ENCODE data around the gene FOXP4. TPM values are rescaled to one million over a fixed set of nuclear protein-coding genes. Genes with fewer than 3 reads are reported as not detected.

FOXP4 gene
- total RNA-seq, 2 donors from 2014 or later: 15.7 to 21.0 TPM

GRCh38 chr6:41589636-41590622, 43.7 kb downstream of the FOXP4 start:
- Histone ChIP-seq H3K9me3 (no peaks in the 10 kb centered on the region), H3K27ac (no peak overlapping the region), H3K4me3 (no peak overlapping the region), H3K36me3 (peaks cover 51% of the 10 kb centered on the region), H3K27me3 (replicated peaks; ENCODE audit: insufficient read depth) (no peaks in the 10 kb centered on the region), H3K4me1 (ENCODE audit: control insufficient read depth in 1 of 2, low read depth in 2 of 2) (no peaks in the 10 kb centered on the region)
- no peak for TF ChIP-seq CTCF (IDR thresholded peaks at IDR 0.05)
- no peak for ATAC-seq (ENCODE audit: insufficient number of reproducible peaks, low FRiP score, low read depth)
- DNase-seq (ENCODE audit: low spot score): no peak

- Histone ChIP-seq H3K9me3 (no peaks in the 10 kb centered on the region), H3K36me3 (peaks cover 55% of the 10 kb centered on the region), H3K27ac (no peak overlapping the region), H3K4me1 (ENCODE audit: control insufficient read depth in 1 of 2, low read depth in 2 of 2) (no peaks in the 10 kb centered on the region), H3K4me3 (no peak overlapping the region), H3K27me3 (replicated peaks; ENCODE audit: insufficient read depth) (no peaks in the 10 kb centered on the region)
- TF ChIP-seq CTCF (IDR thresholded peaks at IDR 0.05): no peak
- no peak for DNase-seq (ENCODE audit: low spot score)
- no peak for ATAC-seq (ENCODE audit: insufficient number of reproducible peaks, low FRiP score, low read depth)
Observed at GRCh38 chr6:41591122-41591521, 44.9 kb downstream of the FOXP4 start.

- no peak for DNase-seq (ENCODE audit: low spot score)
- Histone ChIP-seq H3K4me1 (ENCODE audit: control insufficient read depth in 1 of 2, low read depth in 2 of 2) (no peaks in the 10 kb centered on the region), H3K9me3 (no peaks in the 10 kb centered on the region), H3K36me3 (peaks cover 60% of the 10 kb centered on the region), H3K27me3 (replicated peaks; ENCODE audit: insufficient read depth) (no peaks in the 10 kb centered on the region), H3K27ac (no peak overlapping the region), H3K4me3 (no peak overlapping the region)
- TF ChIP-seq CTCF (IDR thresholded peaks at IDR 0.05): peak; percentile 96
- ATAC-seq (ENCODE audit: insufficient number of reproducible peaks, low FRiP score, low read depth): peak; percentile 80
Observed at GRCh38 chr6:41591859-41592502, 45.8 kb downstream of the FOXP4 start.

- Histone ChIP-seq H3K27ac (no peak overlapping the region), H3K4me1 (ENCODE audit: control insufficient read depth in 1 of 2, low read depth in 2 of 2) (no peaks in the 10 kb centered on the region), H3K9me3 (no peaks in the 10 kb centered on the region), H3K4me3 (no peak overlapping the region), H3K27me3 (replicated peaks; ENCODE audit: insufficient read depth) (no peaks in the 10 kb centered on the region), H3K36me3 (peaks cover 64% of the 10 kb centered on the region)
- DNase-seq (ENCODE audit: low spot score) (no peak), ATAC-seq (ENCODE audit: insufficient number of reproducible peaks, low FRiP score, low read depth) (no peak)
- no peak for TF ChIP-seq CTCF (IDR thresholded peaks at IDR 0.05)
Observed at GRCh38 chr6:41593406-41593805, 47.2 kb downstream of the FOXP4 start.

GRCh38 chr6:41593839-41594238, 47.7 kb downstream of the FOXP4 start:
- DNase-seq (ENCODE audit: low spot score): no peak
- Histone ChIP-seq H3K27me3 (replicated peaks; ENCODE audit: insufficient read depth) (no peaks in the 10 kb centered on the region), H3K27ac (no peak overlapping the region), H3K4me1 (ENCODE audit: control insufficient read depth in 1 of 2, low read depth in 2 of 2) (no peaks in the 10 kb centered on the region), H3K9me3 (no peaks in the 10 kb centered on the region), H3K4me3 (no peak overlapping the region), H3K36me3 (peaks cover 67% of the 10 kb centered on the region)
- no peak for TF ChIP-seq CTCF (IDR thresholded peaks at IDR 0.05)
- no peak for ATAC-seq (ENCODE audit: insufficient number of reproducible peaks, low FRiP score, low read depth)

All from thoracic aorta (tissue), 2 donors.